Endodermal cell (in vitro differentiated cells): ENCODE measurements around the gene RAB15. TPM values are rescaled to one million over a fixed set of nuclear protein-coding genes. Genes with fewer than 3 reads are reported as not detected.

Experiments used
- DNase-seq: peaks from one replicate; pipeline ENCODE4 v3.0.0-alpha.2; 2017
- H3K27ac ChIP-seq: 2 replicates; pipeline ENCODE4 v1.5.1; 2013; ENCODE audit warnings: mild to moderate bottlenecking, low read depth, low read length, moderate library complexity
- H3K27me3 ChIP-seq: 2 replicates; pipeline ENCODE4 v1.6.1; 2013; ENCODE audit warnings: mild to moderate bottlenecking, low read length, moderate library complexity; ENCODE audit not compliant: insufficient read depth, control insufficient read depth, poor library complexity, severe bottlenecking
- H3K36me3 ChIP-seq: 2 replicates; pipeline ENCODE4 v1.7.0; 2013; ENCODE audit warnings: mild to moderate bottlenecking, low read length, moderate library complexity; ENCODE audit not compliant: control insufficient read depth, insufficient read depth
- H3K4me1 ChIP-seq: one replicate; pipeline ENCODE4 v1.7.0; 2013; ENCODE audit warnings: low read length; ENCODE audit not compliant: control insufficient read depth, insufficient read depth
- H3K4me3 ChIP-seq: 2 replicates; pipeline ENCODE4 v1.5.1; 2013; ENCODE audit warnings: mild to moderate bottlenecking, low read length, moderate library complexity
- H3K9ac ChIP-seq: 2 replicates; pipeline ENCODE4 v1.6.1; 2013; ENCODE audit warnings: mild to moderate bottlenecking, low read length, moderate library complexity; ENCODE audit not compliant: poor library complexity, severe bottlenecking; ENCODE audit errors: extremely low read depth
- H3K9me3 ChIP-seq: 2 replicates; pipeline ENCODE4 v1.6.1; 2013; ENCODE audit warnings: mild to moderate bottlenecking, low read length, moderate library complexity; ENCODE audit not compliant: control insufficient read depth
- H3K27ac Mint-ChIP-seq: 2 replicates; pipeline ENCODE4 v1.8.0; 2020; ENCODE audit warnings: mixed read lengths
- H3K27me3 Mint-ChIP-seq: 2 replicates; pipeline ENCODE4 v1.8.0; 2021; ENCODE audit warnings: mild to moderate bottlenecking, mixed read lengths; ENCODE audit not compliant: insufficient read depth
- H3K36me3 Mint-ChIP-seq: 2 replicates; pipeline ENCODE4 v1.8.0; 2020; ENCODE audit warnings: low read depth, mixed read lengths
- H3K4me1 Mint-ChIP-seq: 2 replicates; pipeline ENCODE4 v1.8.0; 2020; ENCODE audit warnings: mixed read lengths
- H3K4me3 Mint-ChIP-seq: 2 replicates; pipeline ENCODE4 v1.8.0; 2020; ENCODE audit warnings: mild to moderate bottlenecking, moderate library complexity, mixed read lengths
- H3K9me3 Mint-ChIP-seq: 2 replicates; pipeline ENCODE4 v1.8.0; 2020; ENCODE audit warnings: mild to moderate bottlenecking, mixed read lengths
- WGBS, 2 experiments: methylation state at CpG; one replicate each; pipeline versions ENCODE4 v1.1.5 to v1.1.7; 2013; ENCODE audit warnings: missing lambda C conversion rate in 2 of 2, mixed read lengths in 1 of 2; ENCODE audit not compliant: insufficient coverage in 1 of 2, insufficient read length in 1 of 2; 5-methylcytosine and 5-hydroxymethylcytosine counted together
- total RNA-seq, 2 donors: library from RNA; stranded (reverse); fragmentation: NEBNext Ultra II Directional in 1 of 2; extraction: Animal tissue kit (Norgen Biotek cat#: 25700) in 1 of 2; gene quantifications; 2 replicates in 1 of 2; 3 replicates in 1 of 2; pipeline ENCODE4 v1.2.1, GENCODE V29; 2021
- TF ChIP-seq, protein P1 (sequence below): fragments of 200-600 bp; sonication (generic); conservative IDR thresholded peaks from 2 replicates; pipeline ENCODE4 v1.5.0; 2021; ENCODE audit warnings: antibody characterized with exemption, mild to moderate bottlenecking

The RAB15 gene
- total RNA-seq, 2 donors from 2014 or later, result 48.7 to 77.2 TPM

- peaks cover 2% of the 10 kb centered on the region for H3K27me3 Mint-ChIP-seq
- 90 to 92% methylated on average over 3 of the region's 3 CpGs for WGBS, 2 experiments
- Histone ChIP-seq H3K4me1 (peaks cover 12% of the 10 kb centered on the region), H3K27ac (no peak overlapping the region), H3K9me3 (no peaks in the 10 kb centered on the region), H3K27me3 (no peaks in the 10 kb centered on the region), H3K36me3 (no peaks in the 10 kb centered on the region), H3K4me3 (peak overlapping the region; percentile 83), H3K9ac (no peak overlapping the region)
- no peak for DNase-seq
- no peaks in the 10 kb centered on the region for H3K9me3 Mint-ChIP-seq
- peak overlapping the region; percentile 76 for H3K4me3 Mint-ChIP-seq
- peak overlapping the region; percentile 17 for H3K27ac Mint-ChIP-seq
- H3K4me1 Mint-ChIP-seq, result peaks cover 36% of the 10 kb centered on the region
- TF ChIP-seq, protein P1, sequence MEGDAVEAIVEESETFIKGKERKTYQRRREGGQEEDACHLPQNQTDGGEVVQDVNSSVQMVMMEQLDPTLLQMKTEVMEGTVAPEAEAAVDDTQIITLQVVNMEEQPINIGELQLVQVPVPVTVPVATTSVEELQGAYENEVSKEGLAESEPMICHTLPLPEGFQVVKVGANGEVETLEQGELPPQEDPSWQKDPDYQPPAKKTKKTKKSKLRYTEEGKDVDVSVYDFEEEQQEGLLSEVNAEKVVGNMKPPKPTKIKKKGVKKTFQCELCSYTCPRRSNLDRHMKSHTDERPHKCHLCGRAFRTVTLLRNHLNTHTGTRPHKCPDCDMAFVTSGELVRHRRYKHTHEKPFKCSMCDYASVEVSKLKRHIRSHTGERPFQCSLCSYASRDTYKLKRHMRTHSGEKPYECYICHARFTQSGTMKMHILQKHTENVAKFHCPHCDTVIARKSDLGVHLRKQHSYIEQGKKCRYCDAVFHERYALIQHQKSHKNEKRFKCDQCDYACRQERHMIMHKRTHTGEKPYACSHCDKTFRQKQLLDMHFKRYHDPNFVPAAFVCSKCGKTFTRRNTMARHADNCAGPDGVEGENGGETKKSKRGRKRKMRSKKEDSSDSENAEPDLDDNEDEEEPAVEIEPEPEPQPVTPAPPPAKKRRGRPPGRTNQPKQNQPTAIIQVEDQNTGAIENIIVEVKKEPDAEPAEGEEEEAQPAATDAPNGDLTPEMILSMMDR, result no peak
- peaks cover 12% of the 10 kb centered on the region for H3K36me3 Mint-ChIP-seq
Observed at GRCh38 chr14:64970041-64970440, 2.1 kb downstream of the RAB15 start.

GRCh38 chr14:64968651-64969050 is 3.5 kb downstream of the RAB15 start:
- no peak for DNase-seq
- H3K4me3 ChIP-seq, result peak overlapping the region; percentile 15
- peaks cover 12% of the 10 kb centered on the region for H3K4me1 ChIP-seq
- TF ChIP-seq, protein P1, result peak; percentile 41
- Mint-ChIP-seq H3K4me1 (peaks cover 35% of the 10 kb centered on the region), H3K27ac (no peak overlapping the region), H3K36me3 (peaks cover 15% of the 10 kb centered on the region), H3K9me3 (no peaks in the 10 kb centered on the region), H3K4me3 (no peak overlapping the region), H3K27me3 (peaks cover 2% of the 10 kb centered on the region)
- no peaks in the 10 kb centered on the region for H3K36me3 ChIP-seq
- H3K27me3 ChIP-seq, result no peaks in the 10 kb centered on the region
- no peak overlapping the region for H3K9ac ChIP-seq
- no peaks in the 10 kb centered on the region for H3K9me3 ChIP-seq
- H3K27ac ChIP-seq, result no peak overlapping the region
- WGBS, 2 experiments, result 39 to 72% methylated on average over 3 to 6 of the region's 6 CpGs

GRCh38 chr14:64968167-64968566 is 4.0 kb downstream of the RAB15 start:
- no peak overlapping the region for H3K27ac Mint-ChIP-seq
- Histone ChIP-seq H3K4me1 (peaks cover 12% of the 10 kb centered on the region), H3K9ac (no peak overlapping the region), H3K4me3 (no peak overlapping the region), H3K27ac (no peak overlapping the region), H3K9me3 (no peaks in the 10 kb centered on the region), H3K27me3 (no peaks in the 10 kb centered on the region), H3K36me3 (no peaks in the 10 kb centered on the region)
- TF ChIP-seq, protein P1, result no peak
- H3K9me3 Mint-ChIP-seq, result no peaks in the 10 kb centered on the region
- peaks cover 35% of the 10 kb centered on the region for H3K4me1 Mint-ChIP-seq
- no peak overlapping the region for H3K4me3 Mint-ChIP-seq
- peaks cover 16% of the 10 kb centered on the region for H3K36me3 Mint-ChIP-seq
- peaks cover 2% of the 10 kb centered on the region for H3K27me3 Mint-ChIP-seq
- DNase-seq, result no peak
- WGBS, 2 experiments, result 83 to 87% methylated on average over 6 to 7 of the region's 7 CpGs
